ENCODE data around the gene NUDT5.
A peak's percentile ranks its signal among the peaks of the same experiment; 100 is the strongest.

NUDT5 gene

GRCh38 chr10:12238821-12239220, 43.1 kb upstream of the NUDT5 start:
- no peak overlapping the region for H2BK5ac ChIP-seq (ENCODE audit: low read depth, low read length, poor library complexity, severe bottlenecking)
- H3K18ac ChIP-seq (ENCODE audit: low read depth in 1 of 2, low read length in 2 of 2): no peak overlapping the region
- H2BK120ac ChIP-seq (ENCODE audit: low read depth, low read length): no peak overlapping the region
- H4K91ac ChIP-seq (ENCODE audit: low read length): no peak overlapping the region
- H2AK5ac ChIP-seq (ENCODE audit: low read length, severe bottlenecking): no peak overlapping the region
- WGBS: 97% methylated on average over 8 of the region's 8 CpGs
- no peak overlapping the region for H2BK15ac ChIP-seq (ENCODE audit: low read depth, poor library complexity, severe bottlenecking)
- H3K36me3 ChIP-seq (ENCODE audit: control insufficient read depth in 1 of 2, insufficient read depth in 2 of 2, low read depth in 1 of 2, low read length in 2 of 2): peaks cover 37 to 79% of the 10 kb centered on the region in 2 experiments
- no peak overlapping the region for H2BK12ac ChIP-seq (ENCODE audit: low read length in 2 of 2)
- H3K14ac ChIP-seq (ENCODE audit: low read length in 2 of 2): no peak overlapping the region
- no peak overlapping the region for H3K4me3 ChIP-seq (ENCODE audit: insufficient read depth in 1 of 2, low read depth in 1 of 2, low read length in 2 of 2)
- no peak overlapping the region for H3K4me2 ChIP-seq (ENCODE audit: low read length, poor library complexity, severe bottlenecking)
- H3K4me1 ChIP-seq (ENCODE audit: control insufficient read depth, insufficient read depth, low read depth, low read length): peaks cover 4% of the 10 kb centered on the region
- H3K27me3 ChIP-seq (ENCODE audit: control insufficient read depth in 1 of 2, insufficient read depth in 1 of 2, low read length in 2 of 2): no peaks in the 10 kb centered on the region
- no peaks in the 10 kb centered on the region for H3K9me3 ChIP-seq (ENCODE audit: control insufficient read depth, low read length)
- peaks cover 24% of the 10 kb centered on the region for H3K79me1 ChIP-seq (replicated peaks; ENCODE audit: low read length, poor library complexity, severe bottlenecking)
- no peak overlapping the region for H3K9ac ChIP-seq (ENCODE audit: low read length)
- no peak overlapping the region for H3K4ac ChIP-seq (ENCODE audit: low read depth in 1 of 2, low read length in 2 of 2)
- DNase-seq: no peak
- no peak overlapping the region for H4K8ac ChIP-seq (ENCODE audit: low read length)
- H3K23ac ChIP-seq (ENCODE audit: low read length in 2 of 2): no peak overlapping the region
- no peak overlapping the region for H2AFZ ChIP-seq (ENCODE audit: low read depth, low read length)
- H3K27ac ChIP-seq (ENCODE audit: low read length, poor library complexity, severe bottlenecking): no peak overlapping the region

GRCh38 chr10:12237265-12238220, 41.9 kb upstream of the NUDT5 start:
- Histone ChIP-seq H3K27ac (ENCODE audit: low read length, poor library complexity, severe bottlenecking) (peak overlapping the region; percentile 38), H3K27me3 (ENCODE audit: control insufficient read depth in 1 of 2, insufficient read depth in 1 of 2, low read length in 2 of 2) (no peaks in the 10 kb centered on the region), H2BK120ac (ENCODE audit: low read depth, low read length) (no peak overlapping the region), H3K9me3 (ENCODE audit: control insufficient read depth, low read length) (no peaks in the 10 kb centered on the region), H3K4me2 (ENCODE audit: low read length, poor library complexity, severe bottlenecking) (no peak overlapping the region), H3K79me1 (replicated peaks; ENCODE audit: low read length, poor library complexity, severe bottlenecking) (peaks cover 23% of the 10 kb centered on the region), H3K4me3 (ENCODE audit: insufficient read depth in 1 of 2, low read depth in 1 of 2, low read length in 2 of 2) (no peak overlapping the region), H3K14ac (ENCODE audit: low read length in 2 of 2) (no peak overlapping the region), H3K4ac (ENCODE audit: low read depth in 1 of 2, low read length in 2 of 2) (no peak overlapping the region), H3K9ac (ENCODE audit: low read length) (no peak overlapping the region), H2BK5ac (ENCODE audit: low read depth, low read length, poor library complexity, severe bottlenecking) (no peak overlapping the region), H3K18ac (ENCODE audit: low read depth in 1 of 2, low read length in 2 of 2) (no peak overlapping the region), H2AFZ (ENCODE audit: low read depth, low read length) (no peak overlapping the region), H2BK15ac (ENCODE audit: low read depth, poor library complexity, severe bottlenecking) (no peak overlapping the region), H2BK12ac (ENCODE audit: low read length in 2 of 2) (no peak overlapping the region), H2AK5ac (ENCODE audit: low read length, severe bottlenecking) (no peak overlapping the region), H4K91ac (ENCODE audit: low read length) (no peak overlapping the region), H3K36me3 (ENCODE audit: control insufficient read depth in 1 of 2, insufficient read depth in 2 of 2, low read depth in 1 of 2, low read length in 2 of 2) (peaks cover 36 to 85% of the 10 kb centered on the region in 2 experiments), H3K4me1 (ENCODE audit: control insufficient read depth, insufficient read depth, low read depth, low read length) (peaks cover 4% of the 10 kb centered on the region), H4K8ac (ENCODE audit: low read length) (no peak overlapping the region), H3K23ac (ENCODE audit: low read length in 2 of 2) (no peak overlapping the region)
- no peak for DNase-seq
- WGBS: 99% methylated on average over 11 of the region's 13 CpGs

GRCh38 chr10:12235796-12236195, 40.1 kb upstream of the NUDT5 start:
- Histone ChIP-seq H3K79me1 (replicated peaks; ENCODE audit: low read length, poor library complexity, severe bottlenecking) (peaks cover 11% of the 10 kb centered on the region), H3K27me3 (ENCODE audit: control insufficient read depth in 1 of 2, insufficient read depth in 1 of 2, low read length in 2 of 2) (no peaks in the 10 kb centered on the region), H3K14ac (ENCODE audit: low read length in 2 of 2) (no peak overlapping the region), H2AK5ac (ENCODE audit: low read length, severe bottlenecking) (no peak overlapping the region), H3K27ac (ENCODE audit: low read length, poor library complexity, severe bottlenecking) (no peak overlapping the region), H3K23ac (ENCODE audit: low read length in 2 of 2) (no peak overlapping the region), H4K8ac (ENCODE audit: low read length) (no peak overlapping the region), H3K4me3 (ENCODE audit: insufficient read depth in 1 of 2, low read depth in 1 of 2, low read length in 2 of 2) (no peak overlapping the region), H3K9ac (ENCODE audit: low read length) (no peak overlapping the region), H3K4me2 (ENCODE audit: low read length, poor library complexity, severe bottlenecking) (no peak overlapping the region), H3K9me3 (ENCODE audit: control insufficient read depth, low read length) (no peaks in the 10 kb centered on the region), H2AFZ (ENCODE audit: low read depth, low read length) (no peak overlapping the region), H2BK12ac (ENCODE audit: low read length in 2 of 2) (no peak overlapping the region), H2BK15ac (ENCODE audit: low read depth, poor library complexity, severe bottlenecking) (no peak overlapping the region), H2BK120ac (ENCODE audit: low read depth, low read length) (no peak overlapping the region), H2BK5ac (ENCODE audit: low read depth, low read length, poor library complexity, severe bottlenecking) (no peak overlapping the region), H3K4me1 (ENCODE audit: control insufficient read depth, insufficient read depth, low read depth, low read length) (peaks cover 4% of the 10 kb centered on the region), H3K18ac (ENCODE audit: low read depth in 1 of 2, low read length in 2 of 2) (no peak overlapping the region), H3K4ac (ENCODE audit: low read depth in 1 of 2, low read length in 2 of 2) (no peak overlapping the region), H4K91ac (ENCODE audit: low read length) (no peak overlapping the region), H3K36me3 (ENCODE audit: control insufficient read depth in 1 of 2, insufficient read depth in 2 of 2, low read depth in 1 of 2, low read length in 2 of 2) (peaks cover 33 to 86% of the 10 kb centered on the region in 2 experiments)
- WGBS: 84% methylated on average over 4 of the region's 4 CpGs
- DNase-seq: peak; percentile 17

GRCh38 chr10:12235116-12235694, 39.5 kb upstream of the NUDT5 start:
- H3K27me3 ChIP-seq (ENCODE audit: control insufficient read depth in 1 of 2, insufficient read depth in 1 of 2, low read length in 2 of 2): no peaks in the 10 kb centered on the region
- H2AK5ac ChIP-seq (ENCODE audit: low read length, severe bottlenecking): no peak overlapping the region
- no peak overlapping the region for H2AFZ ChIP-seq (ENCODE audit: low read depth, low read length)
- no peak overlapping the region for H2BK5ac ChIP-seq (ENCODE audit: low read depth, low read length, poor library complexity, severe bottlenecking)
- no peak overlapping the region for H2BK15ac ChIP-seq (ENCODE audit: low read depth, poor library complexity, severe bottlenecking)
- no peaks in the 10 kb centered on the region for H3K9me3 ChIP-seq (ENCODE audit: control insufficient read depth, low read length)
- H3K14ac ChIP-seq (ENCODE audit: low read length in 2 of 2): no peak overlapping the region
- no peak overlapping the region for H3K4me2 ChIP-seq (ENCODE audit: low read length, poor library complexity, severe bottlenecking)
- no peak overlapping the region for H3K23ac ChIP-seq (ENCODE audit: low read length in 2 of 2)
- no peak overlapping the region for H3K9ac ChIP-seq (ENCODE audit: low read length)
- 75% methylated on average over 2 of the region's 3 CpGs for WGBS
- no peak overlapping the region for H2BK120ac ChIP-seq (ENCODE audit: low read depth, low read length)
- H4K8ac ChIP-seq (ENCODE audit: low read length): no peak overlapping the region
- H3K79me1 ChIP-seq (replicated peaks; ENCODE audit: low read length, poor library complexity, severe bottlenecking): peaks cover 9% of the 10 kb centered on the region
- no peak overlapping the region for H3K4me3 ChIP-seq (ENCODE audit: insufficient read depth in 1 of 2, low read depth in 1 of 2, low read length in 2 of 2)
- peaks cover 30 to 86% of the 10 kb centered on the region in 2 experiments for H3K36me3 ChIP-seq (ENCODE audit: control insufficient read depth in 1 of 2, insufficient read depth in 2 of 2, low read depth in 1 of 2, low read length in 2 of 2)
- H3K18ac ChIP-seq (ENCODE audit: low read depth in 1 of 2, low read length in 2 of 2): no peak overlapping the region
- H2BK12ac ChIP-seq (ENCODE audit: low read length in 2 of 2): no peak overlapping the region
- no peak overlapping the region for H4K91ac ChIP-seq (ENCODE audit: low read length)
- H3K27ac ChIP-seq (ENCODE audit: low read length, poor library complexity, severe bottlenecking): no peak overlapping the region
- H3K4me1 ChIP-seq (ENCODE audit: control insufficient read depth, insufficient read depth, low read depth, low read length): peaks cover 4% of the 10 kb centered on the region
- H3K4ac ChIP-seq (ENCODE audit: low read depth in 1 of 2, low read length in 2 of 2): no peak overlapping the region
- DNase-seq: no peak
